GM03348 (cell line): Measurements from ENCODE around the gene DNER.
A peak's percentile ranks its signal among the peaks of the same experiment; 100 is the strongest.
"Not testable (repeated sequence)": the region's sequence is repeated elsewhere in the genome, so short reads cannot be mapped to it uniquely, and the experiment has no call there.

Experiments
- DNase-seq: peaks from one replicate; pipeline ENCODE4 v3.0.0; 2012; ENCODE audit warnings: low spot score

Gene DNER

DNA sequence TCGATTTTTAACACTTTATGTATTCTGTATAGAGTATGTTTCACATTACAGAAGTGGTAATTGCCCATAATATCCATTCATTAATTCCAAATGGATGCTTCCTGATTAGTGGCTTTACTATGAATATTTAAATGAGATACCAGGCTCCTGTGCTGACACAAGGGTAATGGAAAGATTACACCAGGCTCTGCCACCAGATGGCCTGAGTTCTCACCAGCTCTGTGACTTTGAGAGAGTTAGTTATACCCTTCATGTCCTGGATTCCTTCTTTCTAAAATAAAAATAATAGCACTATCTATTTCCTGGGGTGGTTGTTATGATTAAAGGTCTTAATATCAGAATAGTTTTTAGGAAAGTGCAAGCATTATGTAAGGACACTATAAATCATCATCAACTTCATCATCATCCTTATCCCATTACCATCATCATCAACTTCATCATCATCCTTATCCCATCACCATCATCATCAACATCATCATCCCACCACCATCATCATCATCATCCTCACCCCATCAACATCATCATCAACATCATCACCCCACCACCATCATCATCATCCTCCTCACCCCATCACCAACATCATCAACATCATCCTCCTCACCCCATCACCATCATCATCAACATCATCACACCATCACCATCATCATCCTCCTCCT is 151.8 kb downstream of the DNER start:
- DNase-seq = no peak

DNA sequence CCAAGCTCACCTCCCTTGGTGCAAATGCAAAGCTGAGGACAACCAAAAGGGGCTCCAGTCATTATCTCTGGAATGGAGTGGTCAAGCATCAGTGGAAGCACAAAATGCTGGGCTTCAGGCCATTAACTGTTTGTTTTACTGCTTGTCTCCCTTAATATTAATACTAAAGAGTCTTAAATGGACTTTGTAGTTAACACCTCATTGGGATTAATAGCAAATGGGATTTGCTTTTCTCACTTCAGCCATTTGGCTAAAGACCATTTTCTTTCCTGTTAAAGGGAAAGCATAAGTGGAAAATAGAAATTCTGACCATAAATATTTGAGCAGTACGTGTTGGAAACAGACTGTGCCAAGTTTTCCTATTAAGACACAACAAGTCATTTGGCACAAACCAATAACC is 154.4 kb downstream of the DNER start:
- no peak for DNase-seq

DNA sequence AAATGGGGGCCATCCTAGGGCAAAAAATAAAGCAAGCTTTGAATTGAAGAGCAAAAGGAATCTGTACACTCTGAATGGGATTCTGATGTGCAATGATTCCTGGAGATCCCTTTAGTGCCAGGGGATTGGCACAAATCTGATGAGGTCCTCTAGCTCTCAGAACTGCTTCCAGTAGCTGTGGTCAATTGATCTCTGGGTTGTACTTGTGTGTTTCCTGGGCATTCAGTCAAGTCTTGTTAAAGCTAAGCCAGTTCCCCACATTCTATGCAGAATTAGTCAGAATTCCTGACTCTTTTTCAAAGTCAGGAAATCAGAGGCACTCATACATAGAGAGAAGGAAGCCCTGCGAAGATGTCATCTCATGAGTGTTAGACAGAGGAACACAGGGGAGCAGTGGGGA is 161.3 kb downstream of the DNER start:
- peak; percentile 24 for DNase-seq

DNA sequence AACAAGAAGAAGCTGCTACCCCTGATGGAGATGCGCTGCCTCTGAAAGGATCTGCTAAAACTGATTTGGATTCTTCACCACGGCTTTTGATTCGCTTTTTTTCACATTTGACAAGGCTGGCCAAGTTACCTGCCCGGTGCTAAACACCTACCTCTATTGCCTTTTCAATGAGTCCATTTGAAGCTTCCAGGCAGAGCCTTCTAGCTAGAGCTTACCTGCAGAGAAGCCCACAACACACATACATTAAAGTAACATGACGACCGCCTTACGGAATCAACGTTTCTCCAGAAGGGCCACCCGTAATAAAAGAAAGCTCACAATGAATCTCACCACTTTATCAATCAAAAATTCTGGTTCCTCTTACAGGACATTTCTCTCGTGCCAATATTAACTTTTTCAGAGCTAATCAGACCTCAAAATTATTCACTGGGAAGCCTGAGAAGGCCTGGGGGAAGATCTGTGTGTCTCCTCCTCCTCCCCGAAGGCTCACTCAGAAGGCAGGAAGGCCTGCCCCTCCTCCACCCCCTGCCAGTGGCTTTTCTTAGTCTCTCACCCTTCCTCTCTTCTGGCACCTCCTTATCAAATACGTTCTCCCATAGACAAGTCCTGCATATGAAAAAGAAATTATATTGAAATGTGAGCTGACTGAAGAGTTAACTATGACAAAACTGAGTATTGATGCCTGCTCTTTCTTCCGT is 171.0 kb downstream of the DNER start:
- DNase-seq = no peak

DNA sequence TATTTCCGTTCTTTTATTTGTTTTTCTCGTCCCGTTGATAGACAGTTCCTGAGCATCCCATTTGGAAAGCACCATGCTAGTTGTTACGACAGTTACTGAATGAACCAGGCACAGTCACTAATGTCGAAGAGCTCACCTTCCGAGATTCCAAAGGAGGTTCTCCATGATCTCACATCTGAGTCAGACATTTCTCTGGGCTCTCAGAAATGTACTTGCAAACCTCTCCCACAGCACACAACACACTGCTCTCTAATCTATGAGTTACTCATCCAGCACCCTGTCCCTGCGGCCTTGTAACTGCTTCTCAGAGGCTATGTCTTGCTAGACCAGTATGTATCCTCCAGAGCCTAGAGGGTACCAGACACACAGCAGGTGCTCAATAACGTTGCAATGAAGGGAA is 174.7 kb downstream of the DNER start:
- DNase-seq = no peak

DNA sequence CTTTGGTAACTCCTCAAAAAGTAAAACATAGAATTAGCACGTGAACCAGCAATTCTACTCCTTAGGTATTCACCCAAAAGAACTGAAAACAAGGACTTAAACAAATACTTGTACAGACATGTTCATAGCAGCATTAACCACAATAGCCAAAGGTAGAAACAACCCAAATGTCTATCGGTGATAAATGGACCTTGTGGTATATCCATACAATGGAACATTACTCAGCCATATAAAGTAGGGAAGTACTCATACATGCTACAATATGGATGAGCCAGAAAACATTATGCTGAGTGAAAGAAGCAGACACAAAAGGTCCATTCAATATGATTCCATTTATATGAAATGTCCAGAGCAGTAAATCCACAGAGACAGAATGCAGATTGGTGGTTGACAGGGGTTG is 182.8 kb downstream of the DNER start:
- no peak for DNase-seq

DNA sequence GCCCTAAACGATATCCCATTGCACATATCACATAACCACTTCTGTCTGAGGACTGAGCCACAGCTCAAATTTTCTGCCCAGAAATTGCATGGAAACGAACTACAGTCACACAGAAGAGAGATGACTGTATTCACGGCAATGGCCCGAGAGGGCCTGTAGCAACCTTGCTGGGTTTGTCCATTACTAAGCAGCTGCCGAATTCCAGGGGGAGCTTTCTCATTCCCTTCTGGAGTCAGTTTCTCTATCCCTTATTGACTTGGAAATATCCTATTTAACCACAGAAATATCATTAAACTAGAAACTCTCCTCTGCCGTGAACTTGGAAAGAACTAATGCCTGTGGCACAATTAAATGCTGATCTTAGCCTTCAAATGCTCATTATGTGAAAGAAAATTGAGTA is 183.9 kb downstream of the DNER start:
- no peak for DNase-seq

DNA sequence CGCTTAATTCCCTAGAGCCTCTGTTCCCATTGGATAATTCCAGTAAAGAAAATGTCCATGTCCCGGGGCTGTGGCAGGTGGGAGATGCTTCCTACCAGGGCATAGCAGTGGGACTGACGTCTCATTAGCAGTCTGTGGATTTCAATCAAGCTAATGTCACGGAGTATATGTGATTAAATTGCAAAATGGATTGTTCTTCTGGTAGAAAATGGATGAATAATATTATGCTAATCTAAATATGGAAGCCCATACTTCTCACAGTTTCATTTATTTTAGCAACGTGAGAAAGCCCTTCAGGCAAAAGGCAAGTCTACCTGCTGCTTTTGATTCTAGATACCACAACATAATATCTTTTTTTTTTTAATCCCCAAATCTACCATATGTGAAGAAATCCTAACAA is 185.5 kb downstream of the DNER start:
- no peak for DNase-seq

DNA sequence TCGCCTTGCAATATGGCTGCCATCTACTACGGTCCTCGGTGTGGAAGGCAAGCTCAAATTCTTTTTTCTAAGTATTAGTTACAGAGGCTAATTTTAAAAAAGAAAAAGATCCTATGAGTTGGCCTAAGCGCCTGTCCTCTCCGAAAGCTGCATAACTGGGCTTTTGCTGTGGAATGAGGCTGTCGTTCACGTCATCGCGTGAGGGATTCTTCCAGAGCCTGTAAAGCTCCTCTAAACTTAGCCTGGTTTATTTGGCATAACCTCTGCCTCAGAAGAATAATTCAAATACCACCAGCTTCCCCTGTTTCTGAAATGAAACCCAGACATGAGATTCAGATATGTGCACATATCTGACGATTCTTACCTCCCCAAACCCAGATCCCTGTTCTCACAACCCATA is 187.4 kb downstream of the DNER start:
- no peak for DNase-seq

DNA sequence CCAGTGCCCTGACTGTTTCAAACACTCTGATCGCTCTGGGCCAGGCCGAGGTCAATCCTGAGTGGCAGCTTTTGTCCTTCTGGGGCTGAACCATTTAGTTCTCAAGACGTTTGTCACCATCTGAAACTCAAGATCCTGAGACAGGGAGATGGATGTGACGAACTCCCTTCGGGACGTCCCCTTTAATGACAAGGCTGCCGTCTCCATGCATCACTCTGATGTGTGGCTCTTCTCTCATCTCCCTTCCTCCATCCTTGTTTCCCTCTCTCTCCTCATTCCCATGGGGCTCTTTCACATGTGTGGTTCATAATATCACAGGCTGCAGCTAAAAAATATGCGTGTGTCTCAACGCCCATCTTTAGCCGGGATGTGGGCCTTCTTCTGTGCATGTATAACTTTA is 189.6 kb downstream of the DNER start:
- DNase-seq = no peak

DNA sequence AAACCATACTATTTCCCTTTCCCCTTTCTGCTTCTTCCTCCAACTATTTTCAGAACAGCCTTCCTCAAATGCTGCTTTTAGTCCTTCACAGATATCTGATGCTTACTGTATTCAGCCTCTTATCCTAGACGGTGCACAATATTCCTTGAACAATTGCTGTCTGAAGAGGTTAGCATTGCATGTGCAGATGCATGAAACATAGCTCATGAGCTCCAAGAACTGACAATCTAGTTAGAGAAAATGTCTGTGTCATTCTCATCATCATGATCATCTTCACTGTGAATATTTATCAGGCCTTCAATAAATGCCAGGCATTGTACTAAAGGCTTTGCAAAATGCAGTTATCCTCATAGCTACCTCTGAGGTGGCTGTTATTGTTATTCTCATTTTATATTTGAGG is 190.7 kb downstream of the DNER start:
- no peak for DNase-seq

DNA sequence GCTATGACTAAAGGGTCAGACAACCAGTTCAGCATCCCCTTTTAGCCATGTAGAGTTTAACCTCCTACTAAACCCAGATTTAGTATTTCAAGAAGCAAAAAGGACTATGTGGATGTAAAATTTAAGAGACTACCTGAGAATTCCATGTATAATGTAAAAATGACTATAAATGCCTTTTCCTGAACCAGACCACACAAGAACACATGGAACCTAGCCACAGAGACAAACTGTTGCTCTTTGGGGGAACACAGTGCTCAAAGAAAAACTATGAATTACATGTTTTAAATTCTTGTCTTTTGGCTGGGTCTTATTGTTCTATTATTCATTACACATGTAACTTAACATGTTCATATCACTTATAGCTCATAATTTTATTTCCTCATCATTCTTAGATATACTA is 192.8 kb downstream of the DNER start:
- DNase-seq = no peak

DNA sequence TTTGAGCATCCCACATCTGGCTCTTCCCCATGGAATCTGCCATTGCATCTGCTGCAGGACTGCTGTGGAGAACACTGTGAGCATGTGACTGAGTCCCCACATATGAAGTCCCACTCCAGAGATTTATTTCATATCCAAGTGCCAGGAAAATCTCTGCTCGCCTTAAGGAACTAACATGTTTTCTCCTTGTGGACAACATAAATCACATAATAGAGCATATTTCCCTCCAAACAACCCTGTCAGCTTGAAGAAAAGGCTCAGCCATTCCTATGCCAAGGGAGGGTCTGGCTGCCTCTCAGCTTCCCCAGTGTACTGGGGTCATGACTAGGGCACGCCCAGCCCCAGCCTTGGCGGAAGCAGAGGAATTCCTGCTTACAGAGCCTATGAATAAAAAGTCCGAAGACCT is 193.7 kb downstream of the DNER start:
- DNase-seq = no peak

DNA sequence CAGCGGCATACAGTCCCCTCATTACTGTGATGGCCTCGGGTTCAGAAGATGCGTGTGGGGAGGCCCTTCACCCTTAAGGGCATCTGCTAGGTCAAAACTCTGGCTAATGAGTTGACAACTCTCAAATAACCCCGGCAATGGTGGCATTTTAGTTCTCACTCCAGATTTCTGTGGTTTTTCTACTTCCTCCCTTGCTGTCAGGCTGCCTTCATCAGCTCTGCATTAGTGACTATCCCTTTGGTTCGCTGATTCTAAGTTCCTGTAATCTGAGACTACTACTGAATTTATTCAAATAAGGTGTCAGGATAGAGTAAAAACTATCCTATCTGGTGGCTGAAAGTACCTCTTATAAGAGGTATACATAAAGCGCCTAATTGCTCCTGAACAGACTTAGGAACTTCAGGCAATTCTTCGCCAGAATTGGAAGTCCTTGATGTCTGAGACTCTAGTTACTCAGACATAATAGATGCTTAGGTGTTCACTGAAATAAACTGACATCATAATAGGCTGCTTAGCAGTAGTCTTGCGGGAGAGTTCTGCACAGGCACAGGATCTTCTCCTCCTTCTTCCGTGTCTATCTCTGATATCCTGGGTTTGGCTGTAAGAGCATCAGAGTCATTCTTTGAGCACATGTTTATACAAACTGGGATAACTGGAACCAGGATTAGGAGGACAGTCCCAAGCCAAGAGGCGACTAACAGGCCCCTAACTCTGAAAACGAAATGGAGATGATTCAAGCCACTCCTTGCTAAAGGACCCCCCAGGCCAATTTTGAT is 194.5 kb downstream of the DNER start:
- DNase-seq = no peak

DNA sequence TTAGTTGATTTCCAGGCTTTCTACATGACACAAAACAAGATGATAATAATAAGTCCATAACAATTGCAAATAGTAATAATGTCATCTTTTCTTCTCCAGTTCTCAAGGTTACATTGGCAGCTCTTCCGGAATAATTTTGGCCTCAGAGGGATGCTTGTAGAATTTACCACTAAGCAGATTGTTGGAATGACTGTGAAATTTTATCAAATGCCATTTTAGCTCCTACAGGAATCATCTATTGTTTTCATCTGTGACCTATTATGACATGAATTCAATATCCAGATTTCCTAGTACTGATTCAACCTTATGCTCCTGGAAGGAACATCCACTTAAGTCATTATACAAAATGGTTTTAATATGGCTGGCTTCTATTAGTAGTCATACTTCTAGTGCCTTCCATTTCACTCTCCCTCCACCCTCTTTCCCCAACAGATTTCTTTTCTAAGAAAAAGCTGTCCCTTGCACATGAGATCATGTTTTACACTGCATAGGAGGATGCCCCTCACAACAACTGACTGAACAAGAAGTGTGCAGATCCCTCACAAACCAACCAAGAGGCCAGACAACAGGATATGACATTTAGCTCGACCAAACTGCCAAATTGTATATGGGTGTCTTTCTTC is 200.0 kb downstream of the DNER start:
- DNase-seq = no peak

DNA sequence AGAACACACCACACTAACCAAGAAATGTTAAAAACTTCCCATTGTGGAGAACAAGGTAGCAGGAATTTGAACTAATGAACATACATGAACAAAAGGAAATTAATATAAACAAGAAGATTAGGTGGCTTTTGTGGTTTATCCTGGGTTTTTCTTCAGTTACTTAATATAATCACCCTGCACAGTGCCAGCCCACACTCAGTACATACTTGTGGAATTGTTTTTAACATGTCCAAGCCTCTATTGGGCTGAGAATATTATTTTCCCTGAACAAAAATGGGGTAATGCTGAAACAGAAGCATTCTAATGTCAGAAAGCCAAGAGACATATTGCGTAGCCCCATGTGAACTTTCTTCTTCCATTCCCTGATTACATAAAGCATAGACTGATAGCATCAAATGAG is 202.8 kb downstream of the DNER start:
- DNase-seq = no peak

DNA sequence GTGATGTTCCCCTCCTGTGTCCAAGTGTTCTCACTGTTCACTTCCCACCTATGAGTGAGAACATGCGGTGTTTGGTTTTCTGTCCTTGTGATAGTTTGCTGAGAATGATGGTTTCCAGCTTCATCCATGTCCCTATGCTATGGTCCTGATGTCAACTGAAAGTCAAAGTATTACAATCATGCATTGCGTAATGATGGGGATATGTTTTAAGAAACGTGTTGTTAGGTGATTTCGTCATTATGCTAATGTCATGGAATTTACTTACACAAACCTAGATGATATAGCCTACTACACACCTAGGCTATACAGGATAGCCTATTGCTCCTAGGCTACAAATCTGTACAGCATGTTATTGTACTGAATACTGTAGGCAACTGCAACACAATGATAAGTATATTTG is 207.7 kb downstream of the DNER start:
- DNase-seq = not testable (repeated sequence)

DNA sequence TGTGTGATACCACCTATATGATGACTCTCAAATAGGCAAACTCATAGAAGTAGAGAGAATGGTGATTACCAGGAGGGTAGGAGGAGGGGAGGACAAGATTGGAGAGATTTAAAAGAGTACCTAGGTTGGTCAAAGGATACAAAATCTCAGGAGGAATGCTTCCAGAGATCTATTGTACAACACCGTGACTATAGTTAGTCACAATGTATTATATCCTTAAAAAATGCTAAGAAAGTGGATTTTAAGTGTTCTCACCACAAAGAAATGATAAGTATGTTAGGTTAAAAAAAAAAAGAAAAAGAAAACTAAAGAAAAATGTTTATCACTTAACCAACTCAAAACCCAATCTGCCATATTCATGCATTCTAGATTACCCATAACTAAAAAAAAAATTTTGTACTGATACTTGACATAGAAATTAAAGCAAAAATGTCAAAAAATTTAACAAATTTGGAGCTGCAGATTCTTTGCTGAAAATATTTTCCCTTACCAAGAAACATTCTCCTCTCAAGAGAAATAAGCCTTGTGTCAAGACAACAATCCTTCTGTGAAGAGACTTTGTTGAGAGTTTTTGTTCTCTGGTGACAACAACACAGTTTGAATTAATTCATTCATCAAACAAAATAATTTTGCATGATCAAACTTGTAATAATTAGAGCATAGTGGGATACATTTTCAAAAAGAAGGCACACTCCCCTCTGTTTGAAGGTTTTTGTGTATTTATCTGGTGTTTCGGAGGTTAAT is 213.1 kb downstream of the DNER start:
- no peak for DNase-seq

DNA sequence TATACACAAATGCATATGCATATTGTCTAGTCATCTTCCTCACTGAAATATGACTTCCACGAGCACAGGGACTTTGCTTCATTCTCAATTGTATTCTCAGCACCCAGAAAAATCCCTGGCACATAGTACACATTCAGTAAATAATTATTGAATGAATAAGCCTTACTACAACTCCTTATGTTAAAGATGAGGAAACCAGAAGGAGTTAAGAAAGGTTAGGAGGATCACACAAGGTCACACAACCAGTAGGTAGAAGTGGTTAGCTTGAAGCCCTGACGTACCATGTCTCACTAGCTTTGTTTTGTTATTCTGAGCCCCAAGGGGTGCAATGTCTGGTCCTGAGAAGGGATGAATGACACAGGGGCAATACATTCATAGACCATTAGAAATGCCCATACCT is 222.3 kb downstream of the DNER start:
- no peak for DNase-seq

DNA sequence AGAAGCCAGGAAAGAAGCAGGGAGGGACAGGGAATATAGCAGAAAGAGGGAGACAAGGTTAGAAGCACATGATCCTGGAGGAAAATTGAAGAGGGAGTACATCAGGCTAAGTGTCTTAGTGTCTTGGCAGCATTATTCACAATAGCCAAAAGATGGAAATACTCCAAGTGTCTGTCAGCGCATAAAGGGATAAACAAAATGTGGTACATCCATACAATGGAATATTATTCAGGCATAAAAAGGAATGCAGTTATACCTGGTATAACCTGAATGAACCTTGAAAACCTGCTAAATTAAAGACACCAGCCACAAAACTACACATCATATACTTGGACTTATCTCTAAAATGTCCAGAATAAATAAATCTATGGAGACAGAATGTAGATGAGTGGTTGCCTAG is 224.2 kb downstream of the DNER start:
- DNase-seq = no peak

DNA sequence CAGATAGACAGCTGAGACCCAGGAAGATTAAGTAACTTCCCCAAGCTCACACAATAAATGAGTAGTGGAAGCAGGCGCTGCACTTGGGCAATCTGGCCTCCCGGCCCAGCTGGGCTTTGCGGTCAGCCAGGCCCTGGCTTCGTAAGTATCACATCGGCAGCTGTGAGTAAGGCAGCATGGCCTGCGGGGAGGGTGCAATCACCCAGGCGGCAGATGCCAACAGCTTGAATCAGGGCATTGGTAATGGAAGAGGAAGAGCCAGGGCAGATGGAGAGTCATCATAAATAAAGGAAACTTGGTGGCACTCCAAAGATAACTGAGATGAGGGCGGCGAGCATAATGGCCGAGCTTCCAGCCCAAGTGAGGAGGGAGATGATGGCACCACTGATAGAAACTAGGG is 225.3 kb downstream of the DNER start:
- DNase-seq = peak; percentile 23

DNA sequence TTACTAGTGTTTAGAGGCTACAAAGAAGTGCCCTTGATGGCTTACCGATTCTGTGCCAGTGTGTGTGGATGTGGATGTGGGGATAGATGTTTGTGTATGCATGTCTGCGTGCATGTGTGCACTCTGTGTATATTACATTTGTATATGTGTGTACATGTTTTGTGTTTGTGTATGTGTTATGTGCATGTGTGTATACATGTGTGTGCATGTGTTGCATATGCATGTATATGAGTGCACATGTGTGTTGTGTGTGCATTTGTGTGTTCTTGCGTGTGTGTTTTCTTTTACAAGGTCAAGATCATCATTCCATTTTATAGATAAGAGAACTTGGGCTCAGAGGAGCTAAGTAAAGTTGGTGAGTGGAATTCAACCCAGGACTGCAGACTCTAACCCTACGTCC is 226.1 kb downstream of the DNER start:
- no peak for DNase-seq
